ENCODE data around the gene ZNF3. TPM values are rescaled to one million over a fixed set of nuclear protein-coding genes. Genes with fewer than 3 reads are reported as not detected.

Gene ZNF3
- total RNA-seq, 1 experiment from 2014 or later: 35.2 TPM

DNA sequence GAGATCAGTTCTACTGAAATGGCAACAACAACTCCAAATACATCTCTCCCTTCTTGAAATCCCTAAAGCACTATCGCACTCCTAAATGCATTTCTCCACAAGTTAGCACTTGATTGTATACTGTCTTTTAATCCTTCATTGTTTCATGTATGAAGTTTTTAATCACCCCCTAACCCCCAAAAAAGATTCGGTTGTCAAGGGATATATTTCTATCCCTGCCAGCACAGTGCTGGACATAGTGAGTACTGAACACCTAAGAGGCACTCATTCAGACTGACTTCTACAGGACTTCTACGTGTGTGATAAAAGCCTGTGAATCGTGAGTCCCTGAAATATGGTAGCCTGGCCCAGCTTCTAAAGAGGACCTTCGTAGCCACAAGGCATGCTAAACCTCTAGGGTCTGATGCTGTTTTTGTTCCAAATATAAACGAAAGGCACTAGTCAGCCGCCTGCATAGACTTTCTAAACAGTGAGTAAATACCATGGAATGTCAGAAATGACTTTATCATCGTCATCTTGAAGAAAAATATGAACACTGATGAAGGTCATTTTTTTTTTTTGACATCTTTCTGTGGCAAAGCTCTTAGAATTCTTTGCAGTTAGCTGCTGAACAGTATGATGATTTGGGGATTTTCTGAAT lies 46.5 kb downstream of the ZNF3 start:
- in situ Hi-C loops (cut with HindIII; ENCODE audit: low pct_unique_long_range_greater_than_20kb, low sequenced_read_pairs): no loop called here
- DNase-seq (ENCODE audit: low read depth, low spot score): peak; percentile 20

DNA sequence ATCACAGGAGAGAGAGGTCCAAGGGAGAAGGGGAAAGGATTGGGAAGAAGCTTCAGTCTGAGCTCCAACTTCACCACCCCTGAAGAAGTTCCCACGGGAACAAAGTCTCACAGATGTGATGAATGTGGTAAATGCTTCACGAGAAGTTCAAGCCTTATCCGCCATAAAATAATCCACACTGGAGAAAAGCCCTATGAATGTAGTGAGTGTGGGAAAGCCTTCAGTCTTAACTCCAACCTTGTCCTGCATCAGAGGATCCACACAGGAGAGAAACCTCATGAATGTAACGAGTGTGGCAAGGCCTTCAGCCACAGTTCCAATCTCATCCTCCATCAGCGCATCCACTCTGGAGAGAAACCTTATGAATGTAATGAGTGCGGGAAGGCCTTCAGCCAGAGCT lies 48.0 kb downstream of the ZNF3 start:
- in situ Hi-C loops (cut with HindIII; ENCODE audit: low pct_unique_long_range_greater_than_20kb, low sequenced_read_pairs): no loop called here
- DNase-seq (ENCODE audit: low read depth, low spot score): no peak

DNA sequence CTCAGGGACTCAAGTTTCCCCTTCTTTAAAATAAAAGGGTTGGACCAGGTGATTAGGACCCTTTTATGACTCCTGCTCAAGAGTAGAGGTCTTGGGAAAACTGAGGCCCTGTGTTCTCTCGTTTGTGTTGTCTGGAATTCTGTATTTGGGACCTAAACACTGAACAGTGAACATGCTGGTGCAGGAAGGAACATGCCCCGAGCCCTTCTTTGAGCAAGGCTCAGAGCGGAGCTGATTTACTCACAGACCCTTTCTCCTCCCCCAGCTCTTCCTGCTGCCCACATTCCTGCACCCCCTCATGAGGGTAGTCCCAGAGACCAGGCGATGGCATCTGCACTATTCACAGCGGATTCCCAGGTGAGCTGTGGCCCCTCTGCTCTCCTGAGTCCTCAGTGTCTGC lies 51.9 kb downstream of the ZNF3 start:
- in situ Hi-C loops (cut with HindIII; ENCODE audit: low pct_unique_long_range_greater_than_20kb, low sequenced_read_pairs): no loop called here

DNA sequence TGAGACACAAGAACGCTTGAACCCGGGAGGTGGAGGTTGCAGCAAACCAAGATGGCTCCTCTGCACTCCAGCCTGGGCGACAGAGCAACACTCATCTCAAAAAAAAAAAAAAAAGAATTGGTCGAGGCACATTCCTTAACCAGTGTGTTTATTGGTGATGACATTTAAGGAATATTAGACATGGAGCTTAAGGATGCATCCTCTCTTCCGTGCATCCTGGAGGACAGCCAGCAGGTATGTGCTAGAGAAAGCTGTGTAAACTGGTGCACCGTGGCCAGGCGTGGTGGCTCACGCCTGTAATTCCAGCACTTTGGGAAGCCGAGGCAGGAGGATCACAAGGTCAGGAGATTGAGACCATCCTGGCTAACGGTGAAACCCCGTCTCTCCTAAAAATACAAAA lies 54.3 kb downstream of the ZNF3 start:
- no peak for DNase-seq (ENCODE audit: low read depth, low spot score)
- in situ Hi-C loops (cut with HindIII; ENCODE audit: low pct_unique_long_range_greater_than_20kb, low sequenced_read_pairs): no loop called here

More for the DNA sequence above, 51.9 kb downstream of the ZNF3 start:
- no peak for DNase-seq (ENCODE audit: low read depth, low spot score)

DNA sequence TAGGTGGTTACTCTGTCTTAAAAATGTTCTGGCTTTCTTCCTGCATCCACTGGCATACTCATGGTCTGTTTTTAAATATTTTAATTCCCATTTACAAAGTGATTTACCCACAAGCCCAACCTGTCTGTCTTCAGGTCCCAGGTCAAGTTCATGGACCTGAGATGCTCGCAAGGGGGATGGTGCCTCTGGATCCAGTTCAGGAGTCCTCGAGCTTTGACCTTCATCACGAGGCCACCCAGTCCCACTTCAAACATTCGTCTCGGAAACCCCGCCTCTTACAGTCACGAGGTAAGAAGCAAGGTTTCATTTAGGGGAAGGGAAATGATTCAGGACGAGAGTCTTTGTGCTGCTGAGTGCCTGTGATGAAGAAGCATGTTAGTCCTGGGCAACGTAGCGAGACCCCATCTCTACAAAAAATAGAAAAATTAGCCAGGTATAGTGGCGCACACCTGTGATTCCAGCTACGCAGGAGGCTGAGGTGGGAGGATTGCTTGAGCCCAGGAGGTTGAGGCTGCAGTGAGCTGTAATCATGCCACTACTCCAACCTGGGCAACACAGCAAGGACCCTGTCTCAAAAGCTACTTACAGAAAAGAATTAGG lies 57.4 kb downstream of the ZNF3 start:
- in situ Hi-C loops (cut with HindIII; ENCODE audit: low pct_unique_long_range_greater_than_20kb, low sequenced_read_pairs): no loop called here

DNA sequence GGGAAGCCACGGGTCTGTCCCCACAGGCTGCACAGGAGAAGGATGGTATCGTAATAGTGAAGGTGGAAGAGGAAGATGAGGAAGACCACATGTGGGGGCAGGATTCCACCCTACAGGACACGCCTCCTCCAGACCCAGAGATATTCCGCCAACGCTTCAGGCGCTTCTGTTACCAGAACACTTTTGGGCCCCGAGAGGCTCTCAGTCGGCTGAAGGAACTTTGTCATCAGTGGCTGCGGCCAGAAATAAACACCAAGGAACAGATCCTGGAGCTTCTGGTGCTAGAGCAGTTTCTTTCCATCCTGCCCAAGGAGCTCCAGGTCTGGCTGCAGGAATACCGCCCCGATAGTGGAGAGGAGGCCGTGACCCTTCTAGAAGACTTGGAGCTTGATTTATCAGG lies 58.0 kb downstream of the ZNF3 start:
- in situ Hi-C loops (cut with HindIII; ENCODE audit: low pct_unique_long_range_greater_than_20kb, low sequenced_read_pairs): no loop called here
- no peak for DNase-seq (ENCODE audit: low read depth, low spot score)

More for the DNA sequence above, 57.4 kb downstream of the ZNF3 start:
- DNase-seq (ENCODE audit: low read depth, low spot score): no peak

DNA sequence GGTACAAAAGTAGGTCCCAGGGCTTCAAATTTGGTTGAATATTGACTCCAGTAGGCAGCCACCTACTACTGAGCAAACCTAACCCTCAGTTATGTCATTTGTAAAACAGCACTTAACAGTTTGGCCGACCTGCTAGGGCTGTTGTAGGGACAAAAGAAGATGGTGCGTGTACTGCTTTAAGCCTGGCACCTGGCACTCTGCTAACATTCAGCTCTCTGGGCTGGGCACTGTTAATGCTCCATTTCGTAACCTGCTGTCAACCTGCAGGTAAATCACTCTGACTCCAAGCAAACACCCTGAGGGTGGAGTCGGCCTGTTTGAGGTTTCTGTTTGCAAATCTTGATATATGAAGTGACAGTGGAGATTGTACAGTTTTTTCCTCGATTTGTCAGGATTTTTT lies 58.9 kb downstream of the ZNF3 start:
- in situ Hi-C loops (cut with HindIII; ENCODE audit: low pct_unique_long_range_greater_than_20kb, low sequenced_read_pairs): no loop called here
- DNase-seq (ENCODE audit: low read depth, low spot score): no peak

DNA sequence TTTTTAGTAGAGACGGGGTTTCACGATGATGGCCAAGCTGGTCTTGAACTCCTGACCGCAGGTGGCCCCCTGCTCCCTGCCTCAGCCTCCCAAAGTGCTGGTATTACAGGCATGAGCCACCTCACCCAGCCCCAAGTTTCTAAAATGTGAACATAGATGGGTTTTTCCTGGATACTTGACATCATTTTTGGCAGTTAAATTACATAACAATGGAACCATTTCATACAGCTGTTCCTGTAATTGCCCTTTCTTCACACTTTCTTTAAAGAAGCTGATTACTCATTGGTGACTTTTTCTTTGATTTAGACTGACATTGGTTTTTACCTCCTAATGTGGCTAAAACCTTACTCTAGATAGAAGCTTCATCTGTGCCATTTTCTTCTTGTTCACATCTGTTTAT lies 60.2 kb downstream of the ZNF3 start:
- no peak for DNase-seq (ENCODE audit: low read depth, low spot score)
- in situ Hi-C loops (cut with HindIII; ENCODE audit: low pct_unique_long_range_greater_than_20kb, low sequenced_read_pairs): no loop called here

Small RNA genes lying within 50 kb of the gene (small RNA-seq; reads per million reads assigned to genes)
- gene MIR106B (1.3 to 31.6 reads per million in 2 experiments), gene MIR25 (7.7 to 617 reads per million in 2 experiments), gene MIR93 (3.1 to 195 reads per million in 2 experiments)

Other genes with a start within 250 kb of the ZNF3 start
- not detected in 2 replicates for gene OR2AE1, start 204.7 kb downstream of the ZNF3 start, total RNA-seq (2014; rRNA removed; shearing (Covaris generic))
- not detected in 2 replicates for gene TRIM4, start 162.2 kb downstream of the ZNF3 start, total RNA-seq (2014; rRNA removed; shearing (Covaris generic))
- gene GJC3, start 152.1 kb downstream of the ZNF3 start, total RNA-seq (2014; rRNA removed; shearing (Covaris generic)): 0.29 and 1.0 TPM in 2 replicates
- gene AZGP1, start 105.7 kb downstream of the ZNF3 start, total RNA-seq (2014; rRNA removed; shearing (Covaris generic)): 1.1 and 1.8 TPM in 2 replicates
- gene ZKSCAN1, start 66.1 kb downstream of the ZNF3 start, total RNA-seq (2014; rRNA removed; shearing (Covaris generic)): 34.7 and 37.2 TPM in 2 replicates
- gene ZSCAN21, start 31.9 kb downstream of the ZNF3 start, total RNA-seq (2014; rRNA removed; shearing (Covaris generic)): 21.3 and 22.8 TPM in 2 replicates
- 75.2 and 80.9 TPM in 2 replicates for gene COPS6, start 7.2 kb upstream of the ZNF3 start, total RNA-seq (2014; rRNA removed; shearing (Covaris generic))
- gene MCM7, start 19.7 kb upstream of the ZNF3 start, total RNA-seq (2014; rRNA removed; shearing (Covaris generic)): 163 and 176 TPM in 2 replicates
- 15.9 and 16.4 TPM in 2 replicates for gene AP4M1, start 19.9 kb upstream of the ZNF3 start, total RNA-seq (2014; rRNA removed; shearing (Covaris generic))
- gene TAF6, start 37.6 kb upstream of the ZNF3 start, total RNA-seq (2014; rRNA removed; shearing (Covaris generic)): 27.3 and 33.6 TPM in 2 replicates
- 21.7 and 21.9 TPM in 2 replicates for gene CNPY4, start 37.9 kb upstream of the ZNF3 start, total RNA-seq (2014; rRNA removed; shearing (Covaris generic))
- 2.2 and 4.1 TPM in 2 replicates for gene MBLAC1, start 45.2 kb upstream of the ZNF3 start, total RNA-seq (2014; rRNA removed; shearing (Covaris generic))
- gene LAMTOR4, start 67.2 kb upstream of the ZNF3 start, total RNA-seq (2014; rRNA removed; shearing (Covaris generic)): 165 and 169 TPM in 2 replicates
- 11.2 and 14.1 TPM in 2 replicates for gene TRAPPC14, start 77.0 kb upstream of the ZNF3 start, total RNA-seq (2014; rRNA removed; shearing (Covaris generic))
- 1.9 and 2.6 TPM in 2 replicates for gene GAL3ST4, start 86.9 kb upstream of the ZNF3 start, total RNA-seq (2014; rRNA removed; shearing (Covaris generic))
- 3.2 and 4.7 TPM in 2 replicates for gene GPC2, start 95.7 kb upstream of the ZNF3 start, total RNA-seq (2014; rRNA removed; shearing (Covaris generic))
- gene STAG3, start 96.2 kb upstream of the ZNF3 start, total RNA-seq (2014; rRNA removed; shearing (Covaris generic)): 3.4 and 5.7 TPM in 2 replicates
- not detected in 2 replicates for gene PVRIG, start 138.2 kb upstream of the ZNF3 start, total RNA-seq (2014; rRNA removed; shearing (Covaris generic))
- 0.05 TPM in 1 of 2 replicates, not detected in the other for gene SPDYE3, start 226.0 kb upstream of the ZNF3 start, total RNA-seq (2014; rRNA removed; shearing (Covaris generic))

Measured in SK-MEL-5 (cell line).